HCEC 1CT (cell line): ENCODE results near the gene BIRC2.
A peak's percentile ranks its signal among the peaks of the same experiment; 100 is the strongest.
"Not testable (repeated sequence)": the region's sequence is repeated elsewhere in the genome, so short reads cannot be mapped to it uniquely, and the experiment has no call there.

Experiments
- DNase-seq: peaks from one replicate; pipeline ENCODE4 v3.0.0-alpha.2; 2017

Gene BIRC2

DNA sequence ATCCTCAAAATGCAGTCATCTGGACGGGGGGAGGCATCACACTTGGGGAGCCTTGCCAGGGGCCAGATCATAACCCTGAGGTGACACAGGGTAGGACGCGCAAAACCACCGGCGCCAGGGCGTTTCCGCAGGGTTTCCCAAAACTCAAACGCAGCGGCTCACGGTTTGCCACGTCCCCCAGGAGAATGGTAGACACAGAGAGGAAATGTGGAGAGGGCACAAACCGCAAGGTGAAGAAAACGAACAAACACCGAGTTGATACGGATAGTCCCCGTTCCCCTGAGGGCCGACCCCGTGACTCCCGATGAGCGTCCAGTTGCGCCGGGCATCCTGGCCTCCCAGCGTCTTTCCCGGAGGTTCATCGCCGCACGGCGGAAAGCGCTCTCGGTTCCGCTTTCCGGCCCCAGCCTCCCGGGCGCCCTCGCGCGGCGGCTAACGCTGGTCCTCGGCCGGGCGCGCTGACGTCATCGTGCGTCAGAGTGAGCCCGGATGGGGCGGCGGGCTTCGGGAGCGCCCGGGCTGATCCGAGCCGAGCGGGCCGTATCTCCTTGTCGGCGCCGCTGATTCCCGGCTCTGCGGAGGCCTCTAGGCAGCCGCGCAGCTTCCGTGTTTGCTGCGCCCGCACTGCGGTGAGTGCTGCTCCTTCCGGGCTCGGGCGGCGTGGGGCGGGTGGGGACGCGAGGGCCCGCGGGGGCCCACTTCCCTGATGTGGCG is at the start of gene BIRC2:
BIRC2 (plus strand) TSS at position 467 of the 714 bp plus-strand sequence. CDS start 2,641 bp downstream, outside the sequence.
- DNase-seq, result peak; percentile 92

DNA sequence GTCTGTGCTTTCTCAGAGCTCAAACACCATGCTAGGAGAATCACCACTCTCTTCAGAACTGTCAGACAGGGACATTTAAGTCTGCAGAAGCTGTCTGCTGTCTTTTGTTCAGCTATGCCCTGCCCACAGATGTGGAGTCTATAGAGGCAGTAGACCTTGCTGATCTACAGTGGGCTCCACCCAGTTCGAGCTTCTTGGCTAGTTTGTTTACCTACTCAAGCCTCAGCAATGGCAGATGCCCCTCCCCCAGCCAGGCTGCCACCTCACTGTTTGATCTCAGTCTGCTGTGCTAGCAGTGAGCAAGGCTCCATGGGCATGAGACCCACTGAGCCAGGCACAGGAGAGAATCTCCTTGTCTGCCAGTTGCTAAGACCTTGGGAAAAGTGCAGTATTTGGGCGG is 46.2 kb upstream of the BIRC2 start:
- not testable (repeated sequence) for DNase-seq

DNA sequence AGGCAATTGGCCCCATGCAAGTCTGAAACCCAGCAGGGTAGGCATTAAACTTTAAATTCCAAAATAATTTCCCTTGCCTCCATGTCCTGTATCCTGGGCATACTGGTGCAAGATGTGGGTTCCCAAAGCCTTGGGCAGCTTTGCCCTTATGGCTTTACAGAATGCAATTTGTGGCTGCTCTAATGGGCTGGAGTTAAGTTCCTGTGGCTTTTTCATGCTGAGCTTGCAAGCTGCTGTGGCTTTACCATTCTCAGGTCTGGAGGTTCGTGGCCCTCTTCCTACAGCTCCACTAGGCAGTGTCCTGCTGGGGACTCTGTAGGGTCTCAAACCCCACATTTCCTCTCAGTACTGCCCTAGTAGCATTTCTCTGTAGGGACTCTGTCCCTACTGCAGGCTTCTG is 44.8 kb upstream of the BIRC2 start:
- DNase-seq, result no peak

DNA sequence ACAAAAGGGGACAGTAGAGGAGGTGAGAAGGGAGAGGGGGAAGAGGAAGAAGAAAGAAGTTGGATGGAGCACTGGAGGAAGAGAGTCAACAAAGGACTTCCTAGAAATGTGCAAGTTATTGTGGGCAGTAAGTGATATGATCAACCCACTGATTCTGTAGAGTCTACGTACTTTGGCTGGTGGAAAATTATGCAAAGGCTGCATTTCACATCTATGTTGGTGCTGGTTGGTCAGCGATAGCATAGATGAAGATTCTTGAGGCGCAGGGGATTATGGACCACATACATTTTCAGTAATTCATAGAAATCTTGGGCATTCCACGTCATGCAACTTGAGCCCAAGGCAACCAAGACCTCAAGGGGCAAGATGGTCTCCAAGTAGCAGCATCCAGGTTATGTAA is 42.3 kb upstream of the BIRC2 start:
- DNase-seq, result no peak

DNA sequence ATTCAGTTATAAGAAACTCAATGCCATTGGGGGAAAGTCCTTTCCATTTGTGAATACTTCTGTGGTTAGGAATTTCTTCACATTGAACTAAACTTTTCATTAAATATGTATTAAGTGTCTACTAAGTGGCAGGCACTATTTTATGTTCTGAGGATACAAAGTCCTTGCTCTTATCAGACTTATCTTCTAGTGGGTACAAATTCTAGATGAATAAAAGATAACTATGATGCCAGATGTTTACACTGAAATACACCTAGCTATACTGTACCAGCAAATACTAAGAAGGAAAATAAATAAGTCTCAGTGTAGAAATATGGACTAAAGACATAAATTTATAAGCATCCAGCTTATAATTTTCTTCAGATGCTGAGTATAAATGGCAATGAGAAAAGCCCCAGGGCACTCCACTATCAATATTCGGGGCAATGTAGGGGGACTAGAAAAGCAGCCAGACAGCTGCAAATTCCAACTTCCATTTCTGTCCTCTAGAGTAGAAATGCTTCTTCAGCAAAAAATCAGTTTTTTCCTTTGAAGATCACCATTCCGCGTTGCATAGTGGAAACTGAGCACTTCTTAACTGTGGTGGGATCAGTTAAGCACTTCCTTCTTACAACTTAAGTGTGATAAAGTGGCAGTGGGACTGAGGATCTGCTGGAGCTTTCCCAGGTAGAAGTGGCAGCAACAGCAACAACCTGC is 41.5 kb upstream of the BIRC2 start:
- no peak for DNase-seq

DNA sequence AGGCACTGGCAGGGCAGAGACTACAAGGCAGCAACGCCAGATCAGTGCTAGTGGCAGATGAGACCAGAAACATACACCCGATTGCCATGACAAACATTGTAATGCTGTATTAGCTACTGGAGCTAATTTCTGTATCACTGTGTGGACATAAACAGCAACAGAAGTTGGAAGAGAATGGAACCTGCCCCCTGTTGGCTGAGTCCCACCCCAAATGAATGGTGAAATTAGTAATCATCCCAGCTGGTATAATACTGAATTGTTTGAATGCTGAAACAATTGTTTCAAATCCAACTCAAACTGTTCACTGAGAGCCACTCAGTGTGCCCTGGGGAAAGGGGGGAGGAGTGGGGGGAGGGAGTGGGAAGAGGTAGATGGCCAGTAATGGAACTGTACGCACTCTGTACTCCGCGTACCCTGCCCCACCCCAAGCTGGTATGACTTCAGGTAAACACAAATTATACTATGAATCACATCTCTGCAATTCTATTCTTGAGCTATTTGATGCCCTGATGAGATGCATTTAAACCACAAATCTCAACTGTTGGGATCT is 40.9 kb upstream of the BIRC2 start:
- DNase-seq, result no peak

DNA sequence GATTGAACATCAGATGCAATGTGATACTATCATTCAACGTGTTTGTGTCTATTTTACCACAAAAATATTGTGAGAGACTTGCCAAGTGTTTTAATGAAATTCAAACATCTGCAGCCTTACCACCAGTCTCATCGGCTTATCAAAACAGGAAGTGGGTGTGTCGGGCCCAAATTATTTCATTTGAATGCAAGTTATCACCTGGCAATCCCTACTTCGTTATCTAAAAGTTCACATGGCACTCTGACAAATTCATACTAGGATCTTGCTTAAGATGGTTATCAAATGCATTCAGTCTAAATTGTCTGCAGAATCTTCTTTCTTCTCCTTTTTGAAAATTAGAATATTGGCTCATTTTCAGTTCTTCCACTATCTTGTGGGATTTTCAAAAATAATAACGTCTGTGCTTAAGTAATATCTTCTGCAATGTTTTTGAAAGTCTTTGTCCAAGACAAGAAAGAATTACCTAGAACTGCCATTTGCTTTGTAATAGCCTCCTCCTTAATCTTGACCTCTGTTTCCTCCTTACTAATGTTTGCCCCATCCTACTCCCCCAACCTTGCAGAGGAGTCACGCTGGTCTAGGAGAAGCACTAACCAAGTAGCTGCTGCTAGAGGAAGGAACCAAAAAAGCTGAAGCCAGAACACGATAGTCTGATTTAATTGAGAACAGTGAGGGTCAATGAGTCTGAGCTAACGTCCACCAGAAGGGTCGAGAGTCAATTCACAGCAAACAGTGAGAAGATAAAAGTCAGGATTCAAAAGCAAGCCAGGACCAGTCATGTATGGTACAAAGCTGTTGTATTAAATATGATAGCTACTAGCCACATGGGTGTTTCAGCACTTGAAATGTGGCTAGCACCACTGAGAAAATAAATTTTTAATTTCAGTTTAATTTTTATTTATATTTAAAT is 39.9 kb upstream of the BIRC2 start:
- DNase-seq, result no peak

DNA sequence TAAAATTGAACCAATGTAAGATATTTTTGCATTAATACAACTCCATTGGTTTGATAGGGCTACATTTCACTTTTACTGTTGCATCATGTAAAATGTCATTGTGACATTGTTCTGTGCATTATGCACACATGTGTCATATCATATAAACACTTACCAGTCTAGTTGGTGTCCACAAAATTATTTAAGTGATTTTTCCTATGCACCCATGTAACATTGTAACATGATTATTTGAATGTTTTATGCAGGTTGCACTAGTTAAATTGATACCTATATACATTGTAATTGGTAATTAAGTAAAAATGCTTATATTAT is 39.3 kb upstream of the BIRC2 start:
- no peak for DNase-seq

DNA sequence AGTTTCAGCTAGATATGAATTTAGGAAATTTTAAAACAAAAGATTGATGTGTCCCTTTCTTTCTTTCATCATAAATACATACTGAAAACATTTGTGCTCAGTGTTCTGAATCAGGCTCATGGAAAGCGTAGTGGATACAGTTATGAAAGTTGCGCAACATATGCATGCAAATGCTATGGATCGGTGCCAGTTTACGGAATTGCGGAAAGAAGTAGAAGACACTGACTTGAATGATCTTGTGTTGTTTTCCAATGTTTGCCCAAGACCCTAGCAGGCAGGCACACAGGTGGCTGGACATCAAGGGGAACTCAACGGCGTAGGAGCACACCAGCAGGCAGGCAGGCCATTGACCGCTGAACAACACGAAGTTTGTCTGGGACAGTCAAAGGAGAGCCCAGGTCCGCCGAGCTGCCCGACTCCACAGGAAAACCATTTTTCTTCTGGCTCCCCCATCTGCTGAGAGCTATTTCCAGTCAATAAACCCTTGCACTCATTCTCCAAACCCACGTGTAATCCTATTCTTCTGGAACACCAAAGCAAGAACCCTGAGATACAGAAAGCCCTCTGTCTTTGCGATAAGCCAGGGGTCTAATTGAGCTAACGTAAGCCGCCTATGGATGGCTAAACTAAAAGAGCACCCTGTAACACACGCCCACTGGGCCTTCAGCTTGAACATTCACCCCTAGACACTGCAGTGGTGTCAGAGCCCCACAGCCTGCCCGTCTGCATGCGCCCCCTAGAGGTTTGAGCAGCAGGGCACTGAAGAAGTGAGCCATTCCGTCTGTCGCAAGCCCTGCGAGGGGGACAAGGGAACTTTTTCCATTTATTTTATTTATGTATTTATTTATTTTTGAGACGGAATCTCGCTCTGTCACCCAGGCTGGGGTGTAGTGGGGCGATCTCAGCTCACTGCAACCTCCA is 37.1 kb upstream of the BIRC2 start:
- DNase-seq, result no peak

DNA sequence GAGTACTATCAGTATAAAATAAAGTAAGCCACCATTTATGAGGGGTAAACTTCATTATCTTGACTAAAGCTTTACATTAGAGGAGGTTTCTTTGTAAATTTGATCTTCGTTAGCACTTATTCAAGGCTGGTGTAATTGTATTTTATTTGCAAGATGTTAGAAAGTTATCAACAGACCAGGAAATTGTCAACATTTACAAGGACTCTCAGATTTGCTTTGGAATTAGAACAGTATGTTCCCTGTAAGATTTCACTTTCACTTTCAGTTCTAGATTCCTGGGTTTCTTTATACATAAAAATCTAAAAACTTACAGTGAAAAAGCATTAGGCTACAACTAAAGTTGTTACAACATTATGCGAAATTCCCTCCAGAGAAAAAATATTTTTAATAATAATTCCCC is 34.3 kb upstream of the BIRC2 start:
- peak; percentile 43 for DNase-seq

DNA sequence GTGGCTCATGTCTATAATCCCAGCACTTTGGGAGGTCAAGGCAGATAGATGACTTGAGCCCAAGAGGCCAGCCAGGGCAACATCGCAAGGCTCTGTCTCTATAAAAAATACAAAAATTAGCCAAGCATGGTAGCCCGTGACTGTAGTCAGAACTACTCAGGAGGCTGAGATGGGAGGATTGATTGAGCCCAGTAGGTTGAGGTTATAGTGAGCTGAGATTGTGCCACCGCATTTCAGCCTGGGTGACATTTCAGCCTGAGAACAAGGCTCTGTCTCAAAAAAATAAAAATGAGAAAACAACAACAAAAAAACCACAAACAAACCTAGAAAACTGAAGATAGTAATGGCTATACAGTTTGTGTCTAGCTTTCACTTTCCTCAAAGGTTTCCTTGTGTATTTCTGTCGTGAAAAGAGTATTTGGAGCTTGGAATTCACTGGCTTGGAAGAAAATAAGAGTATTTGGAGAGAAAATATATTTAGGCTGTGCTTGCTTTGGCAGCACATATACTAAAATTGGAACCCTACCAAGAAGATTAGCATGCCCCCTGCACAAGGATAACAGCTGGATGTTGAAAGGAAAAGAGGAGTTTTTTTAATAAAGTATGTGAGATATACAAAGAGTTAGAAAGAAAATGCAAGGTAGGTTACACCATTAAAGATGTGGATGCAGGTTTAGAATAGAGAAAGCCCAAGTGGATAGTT is 33.6 kb upstream of the BIRC2 start:
- DNase-seq, result no peak

DNA sequence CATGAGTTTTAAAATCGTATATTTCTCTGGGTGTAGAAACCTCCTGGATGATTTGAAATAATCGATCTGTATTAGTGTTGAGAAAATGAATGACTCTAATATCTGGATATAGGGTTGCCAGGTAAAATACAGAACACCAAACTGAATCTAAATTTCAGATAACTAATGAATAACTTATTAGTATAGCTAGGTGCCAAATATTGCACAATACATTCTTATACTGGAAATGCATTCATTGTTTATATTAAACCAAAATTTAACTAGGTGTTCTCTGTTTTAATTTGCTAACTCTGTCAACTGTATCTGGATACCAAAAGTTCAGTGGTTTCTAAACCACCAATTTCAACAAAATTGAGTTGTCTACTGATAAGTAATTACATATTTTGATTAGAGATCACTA is 32.2 kb upstream of the BIRC2 start:
- no peak for DNase-seq

DNA sequence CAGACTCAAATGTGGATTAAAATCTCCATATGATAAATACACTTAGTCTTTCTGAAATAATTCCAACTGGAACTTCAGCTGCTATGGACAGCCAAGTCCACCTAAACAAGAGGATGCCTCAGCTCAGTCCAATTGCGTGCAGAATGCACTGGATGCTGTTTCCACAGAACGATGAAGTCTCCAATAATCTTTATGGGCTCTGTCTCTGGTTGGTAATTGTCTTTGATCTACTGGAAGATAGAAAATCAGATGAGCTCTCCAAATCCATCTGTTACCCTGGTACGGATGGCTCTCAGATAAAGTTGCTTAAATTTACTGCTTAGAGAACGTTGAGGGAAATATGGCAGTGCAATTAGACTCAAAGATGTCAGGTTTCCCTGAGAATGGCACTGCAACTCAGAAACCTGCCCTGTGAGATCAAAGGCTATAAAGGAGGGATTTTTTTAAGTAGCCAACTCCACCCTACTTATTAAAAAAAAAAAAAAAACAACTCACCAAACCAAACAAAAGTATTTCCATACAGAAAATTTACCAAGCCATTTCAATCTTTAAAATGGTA is 30.6 kb upstream of the BIRC2 start:
- DNase-seq, result no peak

DNA sequence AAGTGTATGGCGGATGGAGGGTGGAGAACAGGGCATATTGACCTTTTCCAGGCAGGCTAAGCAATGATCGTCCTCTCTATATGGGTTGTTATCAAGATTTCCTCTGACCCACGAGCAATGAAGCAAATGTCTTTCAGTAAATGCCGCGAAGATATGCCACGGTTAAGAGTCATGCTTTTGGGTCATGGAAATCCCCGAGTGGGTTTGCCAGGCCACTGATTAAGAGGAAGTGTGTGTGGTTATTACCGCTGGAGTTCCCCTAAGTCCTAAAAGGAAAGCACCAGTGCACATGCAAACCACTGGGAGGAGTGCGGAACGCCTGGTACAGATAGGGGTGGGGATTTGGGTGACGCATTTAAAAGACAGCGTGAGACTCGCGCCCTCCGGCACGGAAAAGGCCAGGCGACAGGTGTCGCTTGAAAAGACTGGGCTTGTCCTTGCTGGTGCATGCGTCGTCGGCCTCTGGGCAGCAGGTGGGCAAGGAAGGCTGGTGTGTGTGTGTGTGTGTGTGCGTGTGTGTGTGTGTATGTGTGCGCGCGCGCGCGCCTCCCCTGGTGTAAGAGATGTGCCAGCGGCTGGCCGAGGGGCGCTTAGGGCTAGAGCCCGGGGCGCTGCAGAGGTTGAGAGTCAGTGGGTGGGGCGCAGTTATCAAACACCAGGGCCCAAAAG is 29.8 kb upstream of the BIRC2 start, which contains the start of gene BIRC3:
BIRC3 (plus strand) TSS at position 386 of the 669 bp plus-strand sequence. CDS start 7,026 bp downstream, outside the sequence.
- DNase-seq, result peak; percentile 89

DNA sequence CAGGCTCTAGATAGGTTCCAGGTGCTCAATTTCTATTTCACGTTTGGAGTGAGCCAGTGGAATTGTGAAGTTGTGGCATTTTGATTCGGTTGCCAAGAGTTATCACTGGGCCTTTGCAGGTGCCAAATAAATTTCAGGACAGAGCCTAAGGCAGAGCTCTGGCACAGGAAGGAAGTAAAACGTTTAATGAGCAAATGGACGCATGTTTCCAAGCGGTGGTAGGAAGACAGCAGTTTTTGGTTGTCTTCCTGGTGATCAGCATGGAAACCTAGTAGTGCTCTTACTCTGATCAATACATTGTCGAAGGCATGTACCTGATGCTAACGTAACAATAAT is 29.3 kb upstream of the BIRC2 start:
- no peak for DNase-seq

DNA sequence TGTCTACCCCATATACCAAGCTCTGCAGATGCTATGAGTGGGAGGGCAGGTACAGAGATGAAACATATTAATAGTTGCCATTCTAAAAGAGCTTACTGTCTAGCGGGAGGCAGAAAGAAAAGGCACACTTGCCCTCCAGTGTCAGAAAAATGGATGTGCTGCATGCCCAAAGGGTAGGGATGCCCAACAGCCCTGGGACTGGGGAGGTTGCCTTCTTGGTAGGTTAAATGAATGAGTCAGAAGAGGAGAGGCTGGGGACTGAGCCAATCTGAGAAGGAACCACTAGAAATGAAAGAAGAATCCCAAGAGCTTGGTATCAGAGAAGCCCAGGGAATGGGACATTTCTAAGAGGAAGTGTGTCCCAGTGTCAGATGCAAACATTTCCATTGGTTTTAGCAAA is 28.5 kb upstream of the BIRC2 start:
- no peak for DNase-seq

DNA sequence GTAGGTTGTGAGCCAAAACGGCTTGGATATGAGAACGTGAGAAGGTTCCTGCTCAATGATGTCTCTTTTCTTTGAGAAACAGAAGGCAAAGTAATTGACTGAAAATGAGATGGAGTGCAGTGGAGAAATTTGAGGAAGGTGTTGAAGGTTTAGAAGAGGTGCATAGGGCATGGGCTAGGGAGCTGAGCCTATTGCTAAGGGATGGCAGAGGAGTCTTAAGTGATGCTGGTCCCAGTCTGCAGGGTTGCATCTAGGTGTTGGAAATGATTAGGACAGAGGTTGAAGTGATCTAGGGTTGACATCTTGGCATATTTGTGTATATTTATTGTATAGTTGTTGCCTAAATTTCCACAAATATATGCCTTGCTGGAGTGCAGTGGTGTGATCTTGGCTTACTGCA is 27.5 kb upstream of the BIRC2 start:
- no peak for DNase-seq

DNA sequence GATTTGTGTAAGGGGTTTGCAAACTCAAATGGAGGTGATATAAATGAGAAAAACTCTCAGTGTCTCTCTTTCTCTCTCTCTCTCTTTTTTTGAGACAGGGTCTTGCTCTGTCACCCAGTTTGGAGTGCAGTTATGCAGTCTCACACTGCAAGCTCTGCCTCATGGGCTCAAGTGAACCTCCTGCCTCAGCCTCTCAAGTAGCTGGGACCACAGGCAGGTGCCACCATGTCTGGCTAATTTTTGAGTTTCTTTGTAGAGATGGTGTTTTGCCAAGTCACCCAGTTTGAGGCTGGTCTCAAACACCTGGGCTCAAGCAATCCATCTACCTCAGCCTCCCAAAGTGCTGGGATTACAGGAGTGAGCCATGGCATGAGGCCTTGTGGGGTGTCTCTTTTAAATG is 26.8 kb upstream of the BIRC2 start:
- DNase-seq, result no peak

DNA sequence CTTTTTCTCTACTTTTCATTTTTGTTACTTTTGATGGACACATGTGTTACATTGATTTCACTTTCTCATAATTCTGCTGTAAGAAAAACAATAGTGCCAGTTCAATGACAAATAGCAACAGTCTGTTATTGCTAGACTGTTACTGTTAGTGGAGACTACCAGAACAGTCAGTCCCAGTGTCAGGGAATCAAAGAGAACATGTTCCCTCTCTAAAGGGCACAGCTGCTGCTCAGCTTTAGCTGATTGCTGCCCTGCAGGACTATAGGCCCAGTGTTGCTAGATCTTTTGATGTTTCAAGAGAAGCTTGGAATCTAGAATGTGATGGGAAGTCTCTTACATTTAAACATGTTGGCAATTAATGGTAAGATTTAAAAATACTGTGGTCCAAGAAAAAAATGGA is 26.3 kb upstream of the BIRC2 start:
- no peak for DNase-seq

DNA sequence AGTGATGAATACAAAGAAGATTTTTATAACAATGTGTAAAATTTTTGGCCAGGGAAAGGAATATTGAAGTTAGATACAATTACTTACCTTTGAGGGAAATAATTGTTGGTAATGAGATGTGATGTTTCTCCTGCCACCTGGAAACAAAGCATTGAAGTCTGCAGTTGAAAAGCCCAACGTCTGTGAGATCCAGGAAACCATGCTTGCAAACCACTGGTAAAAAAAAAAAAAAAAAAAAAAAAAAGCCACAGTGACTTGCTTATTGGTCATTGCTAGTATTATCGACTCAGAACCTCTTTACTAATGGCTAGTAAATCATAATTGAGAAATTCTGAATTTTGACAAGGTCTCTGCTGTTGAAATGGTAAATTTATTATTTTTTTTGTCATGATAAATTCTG is 24.5 kb upstream of the BIRC2 start:
- peak; percentile 64 for DNase-seq
